GM12873 (cell line): ENCODE measurements around the gene CNGB1.

Experiments
- TF ChIP-seq, protein P1 (sequence below): IDR thresholded peaks from 2 replicates; pipeline ENCODE4 v1.5.1; 2012; ENCODE audit warnings: low read depth, mild to moderate bottlenecking, moderate library complexity, low read length, control low read depth; ENCODE audit not compliant: insufficient read depth; ENCODE audit errors: missing control alignments

CNGB1 gene

GRCh38 chr16:57923841-57924240, 47.1 kb downstream of the CNGB1 start:
- TF ChIP-seq, protein P1, sequence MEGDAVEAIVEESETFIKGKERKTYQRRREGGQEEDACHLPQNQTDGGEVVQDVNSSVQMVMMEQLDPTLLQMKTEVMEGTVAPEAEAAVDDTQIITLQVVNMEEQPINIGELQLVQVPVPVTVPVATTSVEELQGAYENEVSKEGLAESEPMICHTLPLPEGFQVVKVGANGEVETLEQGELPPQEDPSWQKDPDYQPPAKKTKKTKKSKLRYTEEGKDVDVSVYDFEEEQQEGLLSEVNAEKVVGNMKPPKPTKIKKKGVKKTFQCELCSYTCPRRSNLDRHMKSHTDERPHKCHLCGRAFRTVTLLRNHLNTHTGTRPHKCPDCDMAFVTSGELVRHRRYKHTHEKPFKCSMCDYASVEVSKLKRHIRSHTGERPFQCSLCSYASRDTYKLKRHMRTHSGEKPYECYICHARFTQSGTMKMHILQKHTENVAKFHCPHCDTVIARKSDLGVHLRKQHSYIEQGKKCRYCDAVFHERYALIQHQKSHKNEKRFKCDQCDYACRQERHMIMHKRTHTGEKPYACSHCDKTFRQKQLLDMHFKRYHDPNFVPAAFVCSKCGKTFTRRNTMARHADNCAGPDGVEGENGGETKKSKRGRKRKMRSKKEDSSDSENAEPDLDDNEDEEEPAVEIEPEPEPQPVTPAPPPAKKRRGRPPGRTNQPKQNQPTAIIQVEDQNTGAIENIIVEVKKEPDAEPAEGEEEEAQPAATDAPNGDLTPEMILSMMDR: no peak

DNA sequence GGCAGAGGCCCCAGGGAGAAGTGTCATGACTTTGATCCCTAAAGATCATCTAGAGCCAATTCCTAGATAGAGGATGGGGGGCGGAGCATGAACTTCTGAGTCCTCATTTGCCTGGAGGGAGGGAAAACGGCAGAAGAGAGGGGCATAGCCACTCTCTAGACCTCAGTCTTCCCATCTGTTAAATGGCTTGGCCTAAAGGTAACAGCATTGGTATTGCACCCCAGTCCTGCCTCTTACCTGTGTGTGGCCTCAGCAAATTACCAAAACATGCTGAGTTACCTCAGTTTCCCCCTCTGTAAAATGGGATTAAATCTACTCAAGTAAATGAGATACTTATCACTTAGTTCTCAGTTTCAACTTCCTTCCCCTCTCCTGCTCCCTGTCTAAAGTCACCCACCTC, 47.5 kb downstream of the CNGB1 start:
- TF ChIP-seq, protein P1: no peak

- TF ChIP-seq, protein P1: no peak
Measured at GRCh38 chr16:57920880-57921229, 50.1 kb downstream of the CNGB1 start.

- TF ChIP-seq, protein P1: no peak
Measured at GRCh38 chr16:57920215-57920879, 50.6 kb downstream of the CNGB1 start.

- TF ChIP-seq, protein P1: no peak
Measured at GRCh38 chr16:57918994-57919393, 51.9 kb downstream of the CNGB1 start.

GRCh38 chr16:57918444-57918843, 52.5 kb downstream of the CNGB1 start:
- TF ChIP-seq, protein P1: no peak

- TF ChIP-seq, protein P1: no peak
Measured at GRCh38 chr16:57916735-57917438, 54.0 kb downstream of the CNGB1 start.
